SK-N-SH (cell line): ENCODE results near the gene OLFML2A. TPM values are rescaled to one million over a fixed set of nuclear protein-coding genes. Genes with fewer than 3 reads are reported as not detected.

Experiments
- CTCF ChIA-PET: fragments of 300-600, 350-600 bp; formaldehyde crosslinking; extraction: SDS; loops from one replicate; lab custom pipeline; 2021; lab: Yijun Ruan, JAX
- POLR2A ChIA-PET: fragments of 350-600 bp; sonication (Branson Sonifier 250); formaldehyde crosslinking; extraction: SDS; loops from one replicate; lab custom pipeline; 2020; ENCODE audit warnings: antibody characterized with exemption, inconsistent platforms; lab: Yijun Ruan, JAX
- DNase-seq: peaks from one replicate; pipeline ENCODE4 v3.0.0; 2012
- H2AFZ ChIP-seq: fragments of 200-600 bp; sonication (generic); 2 replicates; pipeline ENCODE4 v1.8.1; 2016; ENCODE audit warnings: antibody characterized with exemption, mild to moderate bottlenecking, low read depth
- H3F3A ChIP-seq: fragments of 200-600 bp; sonication (generic); replicated peaks from 2 replicates; pipeline ENCODE3; 2016; ENCODE audit warnings: antibody characterized with exemption, mild to moderate bottlenecking; ENCODE audit not compliant: insufficient read depth
- H3K27ac ChIP-seq, 2 experiments: fragments of 200-500 bp in 1 of 2; fragments of 200-600 bp in 1 of 2; sonication (Bioruptor generic) in 1 of 2; sonication (generic), shearing (Covaris generic) in 1 of 2; 2 replicates each; pipeline versions ENCODE4 v1.5.1 to v1.6.1; 2014 to 2016; ENCODE audit warnings: low read depth in 2 of 2, inconsistent platforms in 1 of 2, low read length in 1 of 2, mild to moderate bottlenecking in 1 of 2, mixed read lengths in 1 of 2
- H3K27me3 ChIP-seq: fragments of 200-600 bp; sonication (generic), shearing (Covaris generic); 2 replicates; pipeline ENCODE4 v1.6.1; 2016; ENCODE audit warnings: mixed run types; ENCODE audit not compliant: insufficient read depth
- H3K36me3 ChIP-seq, 2 experiments: fragments of 200-500 bp in 1 of 2; fragments of 200-600 bp in 1 of 2; sonication (Bioruptor generic) in 1 of 2; sonication (generic) in 1 of 2; replicated peaks in 1 of 2; 2 replicates each; pipeline versions ENCODE3 to v1.5.1; 2014 to 2016; ENCODE audit warnings: low read length in 1 of 2, mild to moderate bottlenecking in 1 of 2; ENCODE audit not compliant: insufficient read depth in 2 of 2, control insufficient read depth in 1 of 2
- H3K4me1 ChIP-seq, 2 experiments: fragments of 200-500 bp in 1 of 2; fragments of 200-600 bp in 1 of 2; sonication (Bioruptor generic) in 1 of 2; sonication (generic), shearing (Covaris generic) in 1 of 2; 2 replicates each; pipeline versions ENCODE4 v1.5.1 to v1.6.1; 2014 to 2016; ENCODE audit warnings: low read depth in 1 of 2, low read length in 1 of 2, mixed run types in 1 of 2; ENCODE audit not compliant: insufficient read depth in 2 of 2, control insufficient read depth in 1 of 2
- H3K4me2 ChIP-seq: fragments of 200-600 bp; sonication (generic), shearing (Covaris generic); 2 replicates; pipeline ENCODE4 v1.6.1; 2017; ENCODE audit warnings: mixed run types
- H3K4me3 ChIP-seq, 2 experiments: fragments of 200-500 bp in 1 of 2; fragments of 200-600 bp in 1 of 2; sonication (Bioruptor generic) in 1 of 2; sonication (generic), shearing (Covaris generic) in 1 of 2; 2 replicates each; pipeline versions ENCODE4 v1.5.1 to v1.8.1; 2014 to 2016; ENCODE audit warnings: low read depth in 2 of 2, inconsistent platforms in 1 of 2, low read length in 1 of 2, mild to moderate bottlenecking in 1 of 2, mixed read lengths in 1 of 2, moderate library complexity in 1 of 2
- H3K79me2 ChIP-seq: fragments of 200-600 bp; sonication (generic); 2 replicates; pipeline ENCODE4 v1.8.1; 2017; ENCODE audit warnings: mild to moderate bottlenecking; ENCODE audit not compliant: insufficient read depth
- H3K9ac ChIP-seq: fragments of 200-600 bp; sonication (generic); 2 replicates; pipeline ENCODE4 v1.6.1; 2017; ENCODE audit warnings: mixed run types
- H3K9me2 ChIP-seq: fragments of 200-600 bp; sonication (generic); 2 replicates; pipeline ENCODE4 v1.6.1; 2017; ENCODE audit warnings: mixed run types
- H3K9me3 ChIP-seq: fragments of 200-600 bp; sonication (generic); 2 replicates; pipeline ENCODE4 v1.6.1; 2017; ENCODE audit warnings: mixed run types, mild to moderate bottlenecking, moderate library complexity
- H4K20me1 ChIP-seq: fragments of 200-600 bp; sonication (generic); 2 replicates; pipeline ENCODE4 v1.6.1; 2017; ENCODE audit warnings: mild to moderate bottlenecking, mixed run types; ENCODE audit not compliant: insufficient read depth
- CHD2 ChIP-seq: fragments of 150-350 bp; IDR thresholded peaks from 2 replicates; pipeline ENCODE4 v1.6.1; 2018; ENCODE audit warnings: low read length; ENCODE audit not compliant: partially characterized antibody
- CTCF ChIP-seq: fragments of 200-600 bp; sonication (generic); IDR thresholded peaks from 2 replicates; pipeline ENCODE4 v1.6.1; 2017; ENCODE audit warnings: antibody characterized with exemption, mild to moderate bottlenecking, moderate library complexity
- ELF1 ChIP-seq: IDR thresholded peaks from 2 replicates; pipeline ENCODE4 v1.4.0; 2012
- FOXJ3 ChIP-seq: sonication (generic); formaldehyde crosslinking; IDR thresholded peaks from 2 replicates; pipeline ENCODE4 v1.5.1; 2020; ENCODE audit warnings: mild to moderate bottlenecking, missing genetic modification reagents
- GABPA ChIP-seq: IDR thresholded peaks from 2 replicates; pipeline ENCODE4 v1.4.0; 2012; ENCODE audit warnings: low read depth, mild to moderate bottlenecking
- MAX ChIP-seq: IDR thresholded peaks from 2 replicates; pipeline ENCODE4 v1.4.0; 2012; ENCODE audit warnings: low read depth
- PBX3 ChIP-seq: IDR thresholded peaks from 2 replicates; pipeline ENCODE4; 2012
- RCOR1 ChIP-seq: fragments of 150-350 bp; IDR thresholded peaks from 2 replicates; pipeline ENCODE4 v1.6.1; 2017; ENCODE audit warnings: antibody characterized with exemption, low read length
- REST ChIP-seq: IDR thresholded peaks from 2 replicates; pipeline ENCODE4 v1.6.1; 2012; ENCODE audit warnings: mild to moderate bottlenecking, low read depth, low read length, moderate library complexity
- USF2 ChIP-seq: fragments of 150-350 bp; IDR thresholded peaks from 2 replicates; pipeline ENCODE4 v1.6.1; 2017; ENCODE audit warnings: antibody characterized with exemption, low read length, low read depth, borderline replicate concordance
- WGBS: methylation state at CpG from one replicate; pipeline ENCODE4 v1.1.6; 2017; ENCODE audit warnings: low lambda C conversion rate; 5-methylcytosine and 5-hydroxymethylcytosine counted together
- polyA plus RNA-seq, 3 experiments: library from polyadenylated mRNA; depleted of rRNA; stranded (reverse); fragments of >200 nt; gene quantifications; 2 replicates each; pipeline ENCODE4 v1.2.3, GENCODE V29; 2012

OLFML2A gene
- polyA plus RNA-seq, 1 of the 3 experiments (the other 2 are of a cell fraction): 7.7 TPM

- H3K4me1 ChIP-seq: peaks cover 8 to 16% of the 10 kb centered on the region in 2 experiments; a peak in 3 of 4 replicates
- no peaks in the 10 kb centered on the region for H3K9me2 ChIP-seq
- POLR2A ChIA-PET: no interaction called here
- WGBS: 93% methylated on average over 6 of the region's 6 CpGs
- H3K9ac ChIP-seq: no peak overlapping the region
- H2AFZ ChIP-seq: no peak overlapping the region
- no peak overlapping the region for H3K4me3 ChIP-seq
- CTCF ChIA-PET: interaction anchor here (0.6 to 9.6 kb wide), 29 partner anchors 8 to 373 kb away, joined by 3 to 78 read pairs (median 8); partner anchors contain the start of genes NR6A1, OLFML2A and WDR38
- H3F3A ChIP-seq: peaks cover 15% of the 10 kb centered on the region
- H3K4me2 ChIP-seq: no peak overlapping the region
- DNase-seq: no peak
- no peak for TF ChIP-seq CHD2
- no peak for TF ChIP-seq REST
- no peak for TF ChIP-seq ELF1
- no peak for TF ChIP-seq FOXJ3 (CRISPR knock-in tag)
- no peak for TF ChIP-seq USF2
- no peak for TF ChIP-seq PBX3
- peaks cover 74% of the 10 kb centered on the region for H3K79me2 ChIP-seq
- H4K20me1 ChIP-seq: peaks cover 24% of the 10 kb centered on the region; the same call in 1 of the 2 replicates
- H3K27ac ChIP-seq: no peak overlapping the region
- H3K36me3 ChIP-seq: no peaks in the 10 kb centered on the region
- no peaks in the 10 kb centered on the region for H3K27me3 ChIP-seq
- no peaks in the 10 kb centered on the region for H3K9me3 ChIP-seq
Observed at GRCh38 chr9:124765439-124765835, 11.5 kb upstream of the OLFML2A start.

GRCh38 chr9:124766326-124766725 lies 10.6 kb upstream of the OLFML2A start:
- ChIA-PET CTCF (interaction anchor here (0.9 to 9.6 kb wide), 17 partner anchors 8 to 346 kb away, joined by 3 to 78 read pairs (median 10); partner anchors contain the start of genes NR6A1, OLFML2A and WDR38), POLR2A (no interaction called here)
- Histone ChIP-seq H3K9ac (no peak overlapping the region), H2AFZ (no peak overlapping the region), H3F3A (peaks cover 15% of the 10 kb centered on the region), H3K9me3 (no peaks in the 10 kb centered on the region), H3K4me3 (no peak overlapping the region), H3K27me3 (no peaks in the 10 kb centered on the region), H4K20me1 (peaks cover 24% of the 10 kb centered on the region; the same call in 1 of the 2 replicates), H3K36me3 (no peaks in the 10 kb centered on the region)
- WGBS: 98% methylated on average over 1 of the region's 1 CpG
- DNase-seq: no peak
- no peak for TF ChIP-seq GABPA
- TF ChIP-seq MAX: no peak
- no peak for TF ChIP-seq RCOR1
- no peak for TF ChIP-seq USF2
- no peak for TF ChIP-seq CTCF
- TF ChIP-seq, all 33 proteins: peak for 0
- Histone ChIP-seq H3K27ac (no peak overlapping the region), H3K79me2 (peaks cover 67% of the 10 kb centered on the region), H3K4me2 (no peak overlapping the region), H3K4me1 (peaks cover 8 to 16% of the 10 kb centered on the region in 2 experiments; a peak in 3 of 4 replicates), H3K9me2 (no peaks in the 10 kb centered on the region)
